Ishikawa (cell line): ENCODE measurements around the gene SCN7A.
A peak's percentile ranks its signal among the peaks of the same experiment; 100 is the strongest.

Source experiments
- CEBPB ChIP-seq: IDR thresholded peaks from 2 replicates; pipeline ENCODE4 v1.6.1; 2012
- CREB1 ChIP-seq: IDR thresholded peaks from 2 replicates; pipeline ENCODE4 v1.6.1; 2012; ENCODE audit warnings: low read depth
- EGR1 ChIP-seq: IDR thresholded peaks from 2 replicates; pipeline ENCODE4 v1.6.1; 2012
- EP300 ChIP-seq: IDR thresholded peaks from 2 replicates; pipeline ENCODE4 v1.6.1; 2012; ENCODE audit warnings: borderline replicate concordance
- FOXM1 ChIP-seq: IDR thresholded peaks from 2 replicates; pipeline ENCODE4 v1.6.1; 2012; ENCODE audit warnings: low read depth, borderline replicate concordance
- MAX ChIP-seq: IDR thresholded peaks from 2 replicates; pipeline ENCODE4 v1.6.1; 2012
- NFIC ChIP-seq: IDR thresholded peaks from 2 replicates; pipeline ENCODE4 v1.6.1; 2012
- RAD21 ChIP-seq: IDR thresholded peaks from 2 replicates; pipeline ENCODE4 v1.6.1; 2012; ENCODE audit warnings: low read depth
- REST ChIP-seq: IDR thresholded peaks from 2 replicates; pipeline ENCODE4 v1.6.1; 2012; ENCODE audit warnings: low read depth, mild to moderate bottlenecking
- TAF1 ChIP-seq: IDR thresholded peaks from 2 replicates; pipeline ENCODE4 v1.6.1; 2012; ENCODE audit warnings: low read depth, mild to moderate bottlenecking
- TCF12 ChIP-seq: IDR thresholded peaks from 2 replicates; pipeline ENCODE4 v1.6.1; 2012; ENCODE audit warnings: low read depth
- TEAD4 ChIP-seq: IDR thresholded peaks from 2 replicates; pipeline ENCODE4 v1.6.1; 2012
- USF1 ChIP-seq: IDR thresholded peaks from 2 replicates; pipeline ENCODE4 v1.6.1; 2012
- YY1 ChIP-seq: IDR thresholded peaks from 2 replicates; pipeline ENCODE4 v1.6.1; 2012; ENCODE audit warnings: low read depth
- ZBTB7A ChIP-seq: IDR thresholded peaks from 2 replicates; pipeline ENCODE4 v1.6.1; 2012; ENCODE audit warnings: low read depth

SCN7A gene

GRCh38 chr2:166364476-166365161 is 129.4 kb downstream of the SCN7A start:
- TF ChIP-seq YY1 (no peak), TEAD4 (no peak), EGR1 (no peak), RAD21 (no peak), MAX (no peak), TCF12 (no peak), USF1 (no peak), ZBTB7A (no peak), CEBPB (no peak), EP300 (no peak), CREB1 (no peak), FOXM1 (no peak)

GRCh38 chr2:166361351-166362153 is 132.5 kb downstream of the SCN7A start:
- TF ChIP-seq EGR1, result no peak
- no peak for TF ChIP-seq USF1
- TF ChIP-seq RAD21, result peak; percentile 70
- TF ChIP-seq EP300, result no peak

GRCh38 chr2:166360906-166361305 is 133.1 kb downstream of the SCN7A start:
- no peak for TF ChIP-seq TAF1
- TF ChIP-seq NFIC, result no peak
- TF ChIP-seq CREB1, result no peak
- TF ChIP-seq REST, result no peak
- TF ChIP-seq TEAD4, result no peak
- no peak for TF ChIP-seq EGR1
- no peak for TF ChIP-seq EP300
- TF ChIP-seq MAX, result no peak
- TF ChIP-seq CEBPB, result no peak
- no peak for TF ChIP-seq YY1
- TF ChIP-seq RAD21, result no peak
- TF ChIP-seq TCF12, result no peak

- TF ChIP-seq TEAD4 (no peak), RAD21 (no peak), CREB1 (no peak), YY1 (no peak), REST (no peak), TCF12 (no peak), EP300 (no peak), ZBTB7A (no peak), USF1 (no peak), EGR1 (no peak), FOXM1 (no peak), CEBPB (no peak), NFIC (no peak), MAX (no peak), TAF1 (no peak)
Measured at GRCh38 chr2:166360426-166360825, 133.6 kb downstream of the SCN7A start.
